NCI-H2196 treated with DMSO at 0.1 percent for 48 hours (cell line): ENCODE results near the gene NDUFB3.
"Not testable (repeated sequence)": the region's sequence is repeated elsewhere in the genome, so short reads cannot be mapped to it uniquely, and the experiment has no call there.

ENCODE experiments used
- DNase-seq: peaks from one replicate; lab custom pipeline; 2025; ENCODE audit not compliant: unreplicated experiment; lab: John Stamatoyannopoulos, UW

NDUFB3 gene

DNA sequence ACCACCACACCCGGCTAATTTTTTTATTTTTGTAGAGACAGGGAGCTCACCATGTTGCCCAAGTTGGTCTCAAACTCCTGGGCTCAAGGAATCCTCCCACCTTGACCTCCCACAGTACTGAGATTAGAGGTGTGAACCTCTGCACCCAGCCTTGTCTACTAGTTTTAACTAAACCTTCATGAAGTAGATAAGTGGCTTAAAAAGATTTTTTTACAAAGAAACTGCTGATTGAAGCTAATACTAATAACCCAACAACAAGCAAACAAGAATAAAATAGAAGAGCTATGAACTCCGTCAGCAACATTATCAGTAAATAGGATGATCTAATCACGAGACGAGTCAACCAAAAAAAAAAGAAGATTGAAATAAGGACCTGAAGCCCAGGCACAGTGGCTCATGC lies 18.8 kb downstream of the NDUFB3 start:
- no peak for DNase-seq

DNA sequence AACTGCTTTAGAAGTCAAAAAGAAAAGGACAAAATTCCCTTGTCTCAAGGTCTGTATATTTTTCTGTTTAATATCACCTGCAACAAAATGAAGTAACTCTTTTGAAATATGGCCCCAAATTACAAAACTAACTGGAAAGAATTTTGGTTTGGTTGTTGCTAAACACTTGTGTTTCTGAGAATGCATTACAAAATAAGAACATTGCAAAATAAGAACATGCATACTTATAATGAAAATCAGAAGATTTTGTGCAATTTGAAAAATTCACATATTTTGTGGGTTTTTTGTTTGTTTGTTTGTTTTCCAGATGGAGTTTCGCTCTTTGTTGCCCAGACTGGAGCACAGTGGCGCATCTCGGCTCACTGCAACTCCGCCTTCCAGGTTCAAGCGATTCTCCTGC lies 21.8 kb downstream of the NDUFB3 start:
- DNase-seq, result no peak

DNA sequence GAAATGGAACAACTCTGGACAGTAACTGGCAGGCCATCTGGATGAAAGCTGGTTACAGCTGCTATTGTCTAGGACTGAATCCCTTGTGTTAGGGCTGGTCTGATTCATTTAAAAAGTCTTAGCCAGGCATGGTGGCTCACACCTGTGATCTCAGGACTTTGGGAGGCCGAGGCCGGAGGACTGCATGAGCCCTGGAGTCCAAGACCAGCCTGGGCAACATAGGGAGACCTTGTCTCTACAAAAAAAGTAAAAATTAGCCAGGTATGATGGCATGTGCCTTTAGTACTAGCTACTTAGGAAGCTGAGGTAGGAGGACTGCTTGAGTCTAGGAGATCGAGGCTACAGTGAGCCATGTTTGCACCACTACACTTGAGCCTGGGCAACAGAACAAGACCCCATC lies 28.7 kb downstream of the NDUFB3 start:
- DNase-seq, result no peak

- DNase-seq, result no peak
Observed at GRCh38 chr2:201105759-201106158, 34.0 kb downstream of the NDUFB3 start.

- DNase-seq, result no peak
Observed at GRCh38 chr2:201107624-201108023, 35.8 kb downstream of the NDUFB3 start.

DNA sequence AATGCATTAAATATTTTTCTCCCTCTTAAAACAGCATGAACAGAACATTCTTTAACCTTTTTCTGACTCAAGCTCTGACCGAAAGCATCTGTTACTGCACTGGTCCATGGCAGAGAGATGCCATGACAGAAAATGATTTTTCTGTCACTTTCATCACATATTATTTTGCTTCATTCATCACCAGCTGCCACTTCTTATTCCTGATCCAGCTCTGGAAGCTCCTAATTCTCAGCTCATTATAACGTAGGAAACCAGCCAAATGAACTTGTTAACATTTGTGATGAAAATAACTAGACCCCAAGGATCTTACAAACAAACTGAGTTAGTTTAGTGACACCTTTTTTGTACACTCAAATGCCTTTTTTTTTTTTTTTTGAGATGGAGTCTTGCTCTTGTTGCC lies 36.5 kb downstream of the NDUFB3 start:
- DNase-seq, result no peak

DNA sequence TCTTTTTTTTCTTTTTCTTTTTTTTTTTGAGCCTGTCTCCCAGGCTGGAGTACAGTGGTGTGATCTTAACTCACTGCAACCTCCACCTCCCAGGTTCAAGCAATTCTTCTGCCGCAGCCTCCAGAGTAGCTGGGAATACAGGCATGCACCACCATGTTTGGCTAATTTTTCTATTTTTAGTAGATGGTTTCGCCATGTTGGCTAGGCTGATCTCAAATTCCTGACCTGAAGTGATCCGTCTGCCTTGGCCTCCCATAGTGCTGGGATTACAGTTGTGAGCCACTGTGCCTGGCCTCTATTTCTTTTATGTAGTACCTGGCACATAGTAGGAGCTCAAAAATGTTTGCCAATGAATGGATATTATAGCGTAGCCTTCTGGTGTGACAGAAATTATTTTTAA lies 37.4 kb downstream of the NDUFB3 start:
- no peak for DNase-seq

GRCh38 chr2:201110615-201111014 lies 38.8 kb downstream of the NDUFB3 start:
- DNase-seq, result no peak

DNA sequence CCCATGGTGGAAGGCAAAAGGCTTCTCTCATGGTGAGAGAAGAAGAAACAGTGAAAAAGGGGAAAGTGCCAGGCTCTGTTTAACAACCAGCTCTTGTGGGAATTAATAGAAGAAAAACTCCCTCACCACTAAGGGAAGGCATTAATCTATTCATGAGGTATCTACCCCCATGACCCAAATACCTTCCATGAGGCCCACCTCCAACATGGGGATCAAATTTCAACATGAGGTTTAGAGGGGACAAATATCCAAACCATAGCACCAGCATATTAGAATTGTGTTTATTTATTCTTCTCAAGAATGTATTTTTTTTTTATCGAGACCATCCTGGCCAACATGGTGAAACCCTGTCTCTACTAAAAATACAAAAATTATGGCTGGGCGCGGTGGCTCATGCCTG lies 39.3 kb downstream of the NDUFB3 start:
- no peak for DNase-seq

- DNase-seq, result no peak
Observed at GRCh38 chr2:201114350-201114749, 42.5 kb downstream of the NDUFB3 start.

- no peak for DNase-seq
Observed at GRCh38 chr2:201114846-201115245, 43.0 kb downstream of the NDUFB3 start.

DNA sequence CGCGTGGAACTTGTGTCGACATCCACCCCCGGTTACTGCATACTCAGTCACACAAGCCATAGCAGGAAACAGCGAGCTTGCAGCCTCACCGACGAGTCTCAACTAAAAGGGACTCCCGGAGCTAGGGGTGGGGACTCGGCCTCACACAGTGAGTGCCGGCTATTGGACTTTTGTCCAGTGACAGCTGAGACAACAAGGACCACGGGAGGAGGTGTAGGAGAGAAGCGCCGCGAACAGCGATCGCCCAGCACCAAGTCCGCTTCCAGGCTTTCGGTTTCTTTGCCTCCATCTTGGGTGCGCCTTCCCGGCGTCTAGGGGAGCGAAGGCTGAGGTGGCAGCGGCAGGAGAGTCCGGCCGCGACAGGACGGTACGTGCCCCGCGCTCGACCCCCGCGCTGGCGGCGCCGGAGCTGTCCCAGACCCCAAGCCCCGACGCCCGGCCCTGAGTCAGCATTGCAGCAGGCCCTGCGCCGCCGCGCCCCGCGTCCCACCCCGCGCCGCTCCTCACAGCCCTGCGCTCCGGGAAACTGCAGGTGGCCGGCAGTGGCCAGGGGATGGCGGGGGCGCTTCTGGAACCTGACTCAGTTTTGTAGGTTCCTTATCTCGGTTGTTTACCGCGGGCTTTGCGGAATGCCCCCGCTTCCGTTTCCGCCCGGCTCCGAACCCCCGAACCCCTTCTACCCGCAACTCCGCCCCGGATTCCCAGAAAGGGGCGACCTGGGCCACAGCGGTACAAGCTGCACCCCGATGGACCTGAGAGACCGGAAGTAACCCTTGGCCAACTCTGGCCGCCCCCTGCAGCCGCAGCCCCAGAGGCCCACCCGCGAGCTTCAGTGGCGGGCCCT lies 44.5 kb downstream of the NDUFB3 start, which contains the start of gene CFLAR:
Gene CFLAR, plus strand, starts transcription at position 50 of the 844 bp plus-strand sequence. CDS start 13,702 bp downstream, outside the sequence.
- DNase-seq, result peak; percentile 16

- DNase-seq, result peak; percentile 42
Observed at GRCh38 chr2:201116959-201117734, 45.3 kb downstream of the NDUFB3 start.

- DNase-seq, result not testable (repeated sequence)
Observed at GRCh38 chr2:201117735-201118094, 45.9 kb downstream of the NDUFB3 start.

GRCh38 chr2:201118121-201118960 lies 46.5 kb downstream of the NDUFB3 start:
- no peak for DNase-seq

DNA sequence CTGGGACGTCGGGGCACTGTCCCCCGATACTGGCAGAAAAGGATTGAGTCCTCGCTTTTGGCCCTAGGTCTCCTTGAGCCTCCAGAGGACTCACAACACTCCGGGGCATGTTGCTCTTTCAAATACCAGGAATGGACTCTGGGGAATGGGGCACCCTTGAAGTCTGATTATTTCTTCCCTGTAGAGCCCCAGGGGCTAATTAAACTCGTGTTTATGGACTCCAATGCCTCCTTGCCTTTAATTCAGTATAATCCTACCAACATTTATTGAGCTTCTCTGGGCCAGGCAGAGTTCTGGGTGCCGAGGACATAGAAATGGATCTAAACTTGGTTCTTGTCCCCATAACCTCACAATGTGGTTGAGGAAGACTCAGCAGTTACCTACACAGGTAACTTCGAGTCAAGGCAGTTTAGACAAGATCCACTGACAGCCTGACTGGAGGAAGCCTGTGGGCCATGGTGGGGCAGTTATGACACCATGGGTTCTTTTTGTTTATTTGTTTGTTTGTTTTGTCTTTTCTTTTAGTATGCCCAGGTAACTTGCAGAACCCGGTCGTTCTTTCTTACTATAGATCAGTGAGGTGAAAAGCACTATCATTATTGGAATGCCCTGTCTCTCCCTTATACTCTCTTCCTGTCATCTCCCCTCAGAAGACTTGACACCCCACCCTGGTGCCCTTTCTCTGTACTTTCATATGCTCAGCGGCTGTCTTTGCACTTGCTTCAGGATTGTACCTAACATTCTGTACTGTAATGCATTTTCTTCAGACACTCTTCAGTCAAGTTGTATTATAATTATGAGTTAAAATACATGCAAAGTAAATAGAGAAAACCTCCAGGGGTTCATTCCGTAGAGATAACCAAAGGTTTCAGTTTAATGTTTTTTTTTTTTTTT lies 47.4 kb downstream of the NDUFB3 start:
- DNase-seq, result no peak

- DNase-seq, result no peak
Observed at GRCh38 chr2:201122276-201122675, 50.5 kb downstream of the NDUFB3 start.

- DNase-seq, result no peak
Observed at GRCh38 chr2:201126308-201127151, 54.7 kb downstream of the NDUFB3 start.

DNA sequence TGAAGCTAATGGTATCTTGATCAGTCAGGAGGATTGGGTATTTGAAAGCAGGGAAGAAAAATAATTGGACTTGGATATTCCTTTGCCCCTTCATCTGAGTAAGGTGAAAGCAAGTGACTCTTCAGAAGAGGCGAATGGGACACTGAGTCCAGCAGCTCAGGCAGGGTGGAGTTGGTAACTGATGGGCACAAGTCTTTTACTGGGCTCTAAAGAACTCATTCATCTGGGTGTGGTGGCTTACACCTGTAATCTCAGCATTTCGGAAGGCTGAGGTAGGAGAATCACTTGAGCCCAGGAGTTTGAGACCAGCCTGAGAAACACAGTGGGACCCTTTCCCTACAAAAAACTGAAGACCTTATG lies 55.3 kb downstream of the NDUFB3 start:
- no peak for DNase-seq
